ENCODE results near the gene ARMC6. TPM values are rescaled to one million over a fixed set of nuclear protein-coding genes. Genes with fewer than 3 reads are reported as not detected.

The ARMC6 gene
- total and polyA plus RNA-seq, 2 donors (not counting 3 experiments of a cell fraction or from before 2014, with no cell fraction given), result 33.9 to 44.7 TPM

DNA sequence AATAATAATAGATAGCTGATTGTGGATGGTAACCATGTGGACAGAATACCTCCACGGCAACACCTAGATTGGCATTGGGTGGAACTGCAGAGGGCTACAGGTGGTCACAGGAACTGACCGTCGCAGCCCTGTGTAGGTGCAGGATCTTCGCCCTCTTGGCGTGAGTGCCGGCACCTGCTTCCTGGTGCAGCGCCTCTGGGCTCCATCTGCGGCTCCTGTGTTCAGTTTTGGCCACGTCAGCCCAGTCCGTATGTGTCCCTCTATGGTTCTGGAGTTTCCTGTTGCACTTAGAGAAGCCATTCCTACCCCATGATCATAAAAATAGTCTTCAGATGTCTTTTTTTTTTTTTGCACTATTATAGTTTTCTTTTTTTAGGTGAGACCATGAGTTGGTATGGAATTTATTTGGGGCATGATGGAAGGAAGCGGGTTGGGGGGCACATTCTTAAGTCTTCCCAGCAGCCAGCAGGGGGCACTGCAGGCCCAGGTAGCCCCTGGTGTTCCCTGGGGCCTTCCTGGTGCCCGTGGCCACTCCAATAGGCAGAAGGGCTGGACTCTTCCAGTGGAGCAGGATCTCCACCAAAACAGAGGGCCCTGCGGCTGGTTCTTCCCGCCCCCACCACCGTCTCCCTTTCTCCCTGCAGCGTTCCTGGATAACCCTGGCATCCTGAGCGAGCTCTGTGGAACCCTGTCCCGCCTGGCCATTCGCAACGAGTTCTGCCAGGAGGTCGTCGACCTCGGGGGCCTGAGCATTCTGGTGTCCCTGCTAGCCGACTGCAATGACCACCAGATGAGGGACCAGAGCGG is 20.3 kb downstream of the ARMC6 start:
- CTCF ChIA-PET, result interaction anchor here (0.8 to 2.6 kb wide), 10 partner anchors 9 to 121 kb away, joined by 3 to 14 read pairs (median 7); no protein-coding TSS in a partner anchor
- H3K36me3 ChIP-seq (ENCODE audit: control insufficient read depth in 2 of 2, extremely low read depth in 1 of 2, insufficient read depth in 2 of 2, low read length in 2 of 2), result peaks cover 6 to 35% of the 10 kb centered on the region in 2 experiments

More for the DNA sequence above, 20.3 kb downstream of the ARMC6 start:
- Histone ChIP-seq H3K4me1 (ENCODE audit: control insufficient read depth, extremely low read depth, insufficient read depth, low read length) (no peaks in the 10 kb centered on the region), H3K4me3 (replicated peaks in 1 of 3; ENCODE audit: insufficient read depth in 1 of 3, low read depth in 1 of 3, low read length in 3 of 3) (no peak overlapping the region), H3K27ac (ENCODE audit: insufficient read depth, low read depth, low read length) (no peak overlapping the region), H3K9me3 (replicated peaks; ENCODE audit: control insufficient read depth, insufficient read depth, low read length) (no peaks in the 10 kb centered on the region), H3K9ac (replicated peaks; ENCODE audit: extremely low read depth, insufficient read depth, low read length) (no peak overlapping the region), H3K9me1 (replicated peaks; ENCODE audit: control insufficient read depth, extremely low read depth, insufficient read depth, low read length) (no peaks in the 10 kb centered on the region), H4K20me1 (replicated peaks; ENCODE audit: control insufficient read depth, extremely low read depth, insufficient read depth, low read length) (no peaks in the 10 kb centered on the region), H2AFZ (ENCODE audit: low read depth, low read length) (no peak overlapping the region), H3K4me2 (ENCODE audit: insufficient read depth, low read length) (no peak overlapping the region), H3K79me2 (ENCODE audit: control insufficient read depth, insufficient read depth, low read length) (no peaks in the 10 kb centered on the region), H3K27me3 (ENCODE audit: control insufficient read depth in 2 of 2, insufficient read depth in 2 of 2, low read length in 2 of 2) (no peaks in the 10 kb centered on the region)
- DNase-seq (ENCODE audit: low read depth, low spot score) (peak; percentile 53), FAIRE-seq (no peak)
- dilution Hi-C loops (cut with MboI; ENCODE audit: extremely low pct_ligation_motif_present, low sequenced_read_pairs), result no loop called here
- POLR2A ChIA-PET, result no interaction called here
- intact Hi-C loops (cut with micrococcal nuclease), result loop anchor here (1.0 kb wide), 2 partner anchors 86 to 122 kb away; no protein-coding TSS in a partner anchor
- TF ChIP-seq, protein P1, sequence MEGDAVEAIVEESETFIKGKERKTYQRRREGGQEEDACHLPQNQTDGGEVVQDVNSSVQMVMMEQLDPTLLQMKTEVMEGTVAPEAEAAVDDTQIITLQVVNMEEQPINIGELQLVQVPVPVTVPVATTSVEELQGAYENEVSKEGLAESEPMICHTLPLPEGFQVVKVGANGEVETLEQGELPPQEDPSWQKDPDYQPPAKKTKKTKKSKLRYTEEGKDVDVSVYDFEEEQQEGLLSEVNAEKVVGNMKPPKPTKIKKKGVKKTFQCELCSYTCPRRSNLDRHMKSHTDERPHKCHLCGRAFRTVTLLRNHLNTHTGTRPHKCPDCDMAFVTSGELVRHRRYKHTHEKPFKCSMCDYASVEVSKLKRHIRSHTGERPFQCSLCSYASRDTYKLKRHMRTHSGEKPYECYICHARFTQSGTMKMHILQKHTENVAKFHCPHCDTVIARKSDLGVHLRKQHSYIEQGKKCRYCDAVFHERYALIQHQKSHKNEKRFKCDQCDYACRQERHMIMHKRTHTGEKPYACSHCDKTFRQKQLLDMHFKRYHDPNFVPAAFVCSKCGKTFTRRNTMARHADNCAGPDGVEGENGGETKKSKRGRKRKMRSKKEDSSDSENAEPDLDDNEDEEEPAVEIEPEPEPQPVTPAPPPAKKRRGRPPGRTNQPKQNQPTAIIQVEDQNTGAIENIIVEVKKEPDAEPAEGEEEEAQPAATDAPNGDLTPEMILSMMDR (IDR thresholded peaks at IDR 0.05; ENCODE audit: extremely low read depth in 1 of 2, insufficient read depth in 1 of 2, low read depth in 1 of 2, low read length in 2 of 2), result peak; percentile 74 to 85
- no peak for TF ChIP-seq POLR2A (IDR thresholded peaks at IDR 0.05; ENCODE audit: low read depth, low read length)
- BruUV-seq (replicated peaks), result no TSS peak

Data from endothelial cell of umbilical vein (primary cell).